Stimulated activated CD4-positive, alpha-beta T cell treated with anti-CD3 and anti-CD28 coated beads, Interleukin-12 subunit alpha, Interleukin-12 subunit beta, amount 100 ng/mL, for 24 hours (primary cell): ENCODE measurements around the gene FMNL2.

ENCODE experiments used
- DNase-seq, 2 experiments: peaks; one replicate each; pipeline ENCODE4 v3.0.0-alpha.2; 2020; ENCODE audit warnings: low read depth in 2 of 2

FMNL2 gene

DNA sequence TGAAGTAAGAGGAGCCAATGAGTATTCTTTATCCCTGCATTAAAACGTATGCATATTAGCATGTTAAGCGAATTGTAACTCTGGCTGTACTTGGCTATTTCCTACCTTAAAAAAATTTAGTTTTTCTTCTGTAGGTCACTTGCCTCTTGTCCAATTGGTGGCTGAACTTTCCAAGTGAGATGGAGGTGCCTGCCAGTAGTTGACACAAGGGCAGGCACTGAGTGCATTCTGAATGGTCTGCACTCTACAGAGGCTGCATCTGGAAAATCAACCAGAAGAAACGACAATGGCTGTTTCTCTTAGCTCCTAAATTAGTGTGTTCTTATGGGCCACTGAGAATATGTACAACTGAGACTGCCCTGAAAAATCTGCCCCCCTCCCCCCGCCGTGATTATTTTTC lies 221.5 kb downstream of the FMNL2 start:
- DNase-seq, result no peak

DNA sequence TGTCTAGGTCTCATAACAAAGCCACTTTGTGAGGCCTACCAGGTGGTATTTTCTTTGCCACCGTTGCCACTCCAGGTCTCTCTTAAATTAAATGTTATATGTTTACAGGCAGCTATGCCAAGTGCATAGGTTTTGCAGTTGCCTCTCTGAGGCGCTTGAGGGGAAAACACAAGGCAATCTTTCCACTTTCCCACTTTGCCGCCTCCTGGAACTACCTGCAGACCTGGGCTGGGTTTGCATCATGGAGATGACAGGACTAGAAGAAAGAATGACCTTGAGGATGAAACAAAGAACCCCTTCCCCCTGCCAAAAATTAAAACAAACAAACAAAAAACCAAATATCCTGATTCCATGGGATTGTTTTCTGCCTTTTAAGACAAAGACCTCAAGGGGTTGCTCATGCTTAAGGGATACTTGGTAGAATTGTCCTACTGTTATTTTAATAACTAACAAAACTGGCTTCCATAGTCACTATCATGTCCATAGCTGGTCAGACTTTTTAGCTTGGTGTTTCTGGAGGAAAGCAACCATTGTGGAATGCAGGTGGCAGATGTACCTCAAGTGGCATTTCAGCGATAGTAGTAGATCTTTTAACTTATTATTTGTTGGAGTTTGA lies 222.4 kb downstream of the FMNL2 start:
- no peak for DNase-seq

DNA sequence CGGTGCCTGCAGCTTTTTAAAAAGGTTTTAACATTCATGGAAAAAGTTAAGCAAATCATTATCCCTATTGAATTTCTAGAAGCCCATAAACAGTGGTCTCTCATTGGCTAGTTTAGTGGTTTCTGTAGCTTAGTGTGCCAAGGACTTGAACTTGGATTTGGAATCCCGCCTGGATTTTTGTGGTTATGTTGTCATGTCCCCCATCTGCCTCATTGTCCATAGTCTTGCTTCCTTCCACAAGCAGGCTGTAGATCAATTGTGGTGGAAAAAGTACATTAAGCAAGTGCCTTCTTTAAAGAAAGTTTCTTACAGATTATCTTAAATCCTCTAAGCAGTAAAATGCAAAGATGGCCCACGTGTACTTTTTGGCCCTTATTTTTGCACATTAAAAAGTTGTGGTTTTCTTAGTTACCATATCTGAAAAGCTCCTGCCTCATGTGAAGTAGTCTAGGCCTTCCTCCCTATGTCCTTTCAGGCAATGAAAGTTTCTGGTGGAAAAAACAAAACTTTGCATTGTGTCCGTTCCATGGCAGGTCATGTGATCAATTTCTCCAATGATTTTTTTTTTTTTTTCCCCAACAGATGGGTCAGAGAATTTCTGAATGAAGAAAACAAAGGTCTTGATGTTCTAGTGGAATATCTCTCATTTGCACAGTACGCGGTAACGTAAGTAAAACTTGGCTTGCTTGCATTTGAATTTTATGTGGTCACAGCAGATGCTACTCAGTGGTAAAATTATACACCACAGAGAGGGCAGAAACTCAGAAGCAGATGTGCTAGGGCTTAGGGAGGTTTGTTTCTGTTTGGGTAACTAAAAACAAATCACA lies 223.4 kb downstream of the FMNL2 start:
- DNase-seq, result no peak

DNA sequence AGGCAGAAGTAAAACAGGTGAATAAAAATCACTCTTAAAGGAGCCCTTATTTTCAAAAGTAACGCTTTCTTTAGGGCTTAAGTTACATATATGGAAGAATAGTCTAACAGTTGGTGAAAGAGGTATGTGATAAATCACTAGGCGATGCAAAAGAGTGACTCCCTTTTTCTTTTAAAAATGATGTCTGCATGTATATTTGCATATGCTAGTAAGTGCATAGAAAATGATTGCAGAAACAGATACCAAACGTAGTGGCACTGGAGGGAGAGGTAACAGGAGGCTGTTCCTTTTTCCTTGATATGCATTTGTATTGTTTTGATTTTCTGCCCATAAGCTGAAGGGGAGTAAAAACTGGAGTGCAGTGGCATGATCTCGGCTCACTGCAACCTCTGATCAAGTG lies 224.0 kb downstream of the FMNL2 start:
- no peak for DNase-seq

DNA sequence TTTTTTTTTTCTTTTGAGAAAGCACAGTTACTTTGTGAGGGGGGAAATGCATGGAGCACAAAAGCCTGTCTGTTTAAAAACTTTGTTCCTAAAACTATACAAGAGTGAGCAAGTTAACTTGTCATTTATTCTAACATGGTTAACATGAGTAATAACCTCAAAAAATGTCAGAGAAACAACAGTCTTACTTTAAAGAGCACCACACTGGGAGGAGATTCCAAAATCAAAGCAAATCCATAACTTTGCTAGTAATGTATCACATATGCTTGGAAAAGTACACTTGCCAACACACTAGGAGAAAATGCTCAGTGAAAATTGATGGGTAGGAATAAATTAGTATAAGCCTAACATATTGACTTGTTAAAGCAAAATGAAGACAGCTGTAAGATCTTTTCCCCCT lies 225.2 kb downstream of the FMNL2 start:
- DNase-seq, result no peak

DNA sequence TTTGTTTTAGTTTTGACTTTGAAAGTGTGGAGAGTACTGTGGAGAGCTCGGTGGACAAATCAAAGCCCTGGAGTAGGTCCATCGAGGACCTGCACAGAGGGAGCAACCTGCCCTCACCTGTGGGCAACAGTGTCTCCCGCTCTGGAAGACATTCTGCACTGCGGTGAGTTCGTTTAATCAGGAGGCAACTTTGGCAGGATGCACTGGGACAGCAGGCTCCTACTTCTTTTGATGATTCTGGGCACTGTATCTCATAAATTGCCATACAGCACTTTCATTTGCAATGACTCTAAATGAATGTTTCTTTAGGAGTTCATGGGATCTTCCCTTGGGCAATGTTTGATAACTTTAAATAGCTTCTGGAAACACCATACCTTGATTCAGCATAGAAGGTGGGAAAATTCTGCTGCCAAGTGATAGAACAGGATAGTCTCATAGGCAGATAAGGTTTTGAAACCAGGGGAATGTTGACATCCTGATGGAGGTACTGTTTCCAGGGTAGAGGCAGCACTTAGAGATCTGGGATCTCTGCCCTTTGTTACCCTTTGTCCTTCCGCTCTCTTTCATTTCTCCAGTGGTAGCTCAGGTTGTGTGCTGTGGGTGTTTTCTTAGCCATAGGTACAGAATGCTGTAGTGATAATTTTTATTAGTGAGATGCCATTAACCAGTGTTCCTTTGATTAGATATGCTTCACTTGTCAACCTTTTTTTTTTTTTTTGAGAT lies 226.1 kb downstream of the FMNL2 start:
- DNase-seq, result no peak

DNA sequence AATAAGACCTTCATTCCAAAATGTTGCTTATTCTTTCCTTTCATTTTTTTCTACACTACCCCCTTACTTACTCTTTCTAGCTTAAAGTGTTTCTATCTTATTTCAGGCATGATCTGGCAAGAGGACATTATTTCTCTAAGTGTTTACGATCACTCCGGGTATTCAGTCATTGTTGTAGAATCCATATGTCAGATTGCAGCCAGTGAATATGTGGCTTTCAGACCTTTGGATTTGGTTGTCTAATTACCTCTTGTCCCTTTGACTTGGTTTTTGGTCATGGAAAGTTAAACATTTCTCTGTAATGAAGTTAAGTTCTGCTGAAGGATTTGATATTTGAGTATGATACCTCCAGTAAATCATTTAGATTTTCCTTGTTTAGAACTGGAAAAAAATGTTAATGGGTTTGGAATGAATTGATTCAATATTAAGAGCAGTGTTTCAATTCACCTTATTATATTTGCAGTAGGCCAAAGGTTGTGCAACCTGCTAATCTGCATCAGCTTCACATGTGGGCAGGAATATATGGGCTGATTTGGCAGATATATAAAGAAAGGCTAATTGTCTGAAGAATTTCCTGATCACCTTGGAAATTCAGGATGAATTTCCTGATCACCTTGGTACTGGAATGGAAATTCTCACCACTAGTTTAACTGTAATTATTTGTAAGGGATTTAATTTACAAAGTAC lies 227.4 kb downstream of the FMNL2 start:
- no peak for DNase-seq

DNA sequence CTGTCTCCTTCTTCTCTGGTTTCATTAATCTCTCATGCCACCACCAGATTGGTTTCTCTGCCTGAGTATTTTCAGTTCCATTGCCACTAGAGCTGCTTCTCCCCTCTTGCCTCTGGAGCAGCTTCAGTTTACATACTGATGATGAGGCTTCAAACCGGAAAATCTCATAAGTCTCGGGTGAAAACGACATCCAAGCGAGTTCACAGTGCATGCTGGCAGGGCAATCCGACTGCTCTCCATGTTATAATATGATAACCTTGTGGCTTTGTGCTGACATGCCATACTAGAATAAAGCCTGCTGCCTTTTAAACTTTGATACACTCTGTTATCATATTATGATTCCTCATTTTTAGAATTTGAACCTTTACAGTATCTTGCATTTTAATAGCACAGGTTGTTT lies 228.8 kb downstream of the FMNL2 start:
- no peak for DNase-seq

DNA sequence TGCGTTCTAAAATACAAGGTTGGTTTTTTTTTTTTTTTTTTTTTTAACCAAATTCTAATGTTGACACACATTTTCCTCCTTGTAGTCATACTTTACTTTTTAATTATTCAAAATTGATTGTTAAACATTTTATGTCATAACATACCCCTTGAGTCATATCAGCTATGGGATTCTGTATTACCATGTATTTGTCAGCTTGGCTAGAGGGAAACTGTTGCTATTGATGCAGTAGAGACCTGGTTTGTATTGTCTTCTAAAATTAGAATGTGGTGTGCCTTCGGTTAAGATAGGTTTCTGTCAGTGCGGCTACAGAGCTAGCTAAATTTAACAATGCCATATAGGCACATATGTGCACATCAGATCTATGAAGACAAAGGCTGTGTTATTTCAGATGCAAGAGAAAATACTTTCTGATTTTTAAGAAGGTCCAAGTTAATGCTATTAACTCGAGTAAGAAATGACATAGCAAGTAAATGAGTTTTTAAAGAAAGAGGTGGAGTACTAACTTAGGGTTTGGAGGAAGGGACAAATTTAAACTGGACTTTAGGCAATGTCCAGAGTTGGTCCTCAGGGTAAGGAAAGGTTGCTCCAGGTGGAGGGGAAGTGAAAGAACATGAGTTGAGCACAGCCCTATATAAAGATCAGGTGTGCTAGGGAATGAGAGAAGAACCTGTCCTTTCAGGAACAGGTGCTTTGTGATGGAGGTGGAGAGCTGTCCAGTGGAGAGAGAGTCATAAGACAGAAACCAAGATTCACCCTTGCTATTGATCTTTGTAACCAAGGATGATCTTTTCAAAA lies 230.0 kb downstream of the FMNL2 start:
- no peak for DNase-seq

DNA sequence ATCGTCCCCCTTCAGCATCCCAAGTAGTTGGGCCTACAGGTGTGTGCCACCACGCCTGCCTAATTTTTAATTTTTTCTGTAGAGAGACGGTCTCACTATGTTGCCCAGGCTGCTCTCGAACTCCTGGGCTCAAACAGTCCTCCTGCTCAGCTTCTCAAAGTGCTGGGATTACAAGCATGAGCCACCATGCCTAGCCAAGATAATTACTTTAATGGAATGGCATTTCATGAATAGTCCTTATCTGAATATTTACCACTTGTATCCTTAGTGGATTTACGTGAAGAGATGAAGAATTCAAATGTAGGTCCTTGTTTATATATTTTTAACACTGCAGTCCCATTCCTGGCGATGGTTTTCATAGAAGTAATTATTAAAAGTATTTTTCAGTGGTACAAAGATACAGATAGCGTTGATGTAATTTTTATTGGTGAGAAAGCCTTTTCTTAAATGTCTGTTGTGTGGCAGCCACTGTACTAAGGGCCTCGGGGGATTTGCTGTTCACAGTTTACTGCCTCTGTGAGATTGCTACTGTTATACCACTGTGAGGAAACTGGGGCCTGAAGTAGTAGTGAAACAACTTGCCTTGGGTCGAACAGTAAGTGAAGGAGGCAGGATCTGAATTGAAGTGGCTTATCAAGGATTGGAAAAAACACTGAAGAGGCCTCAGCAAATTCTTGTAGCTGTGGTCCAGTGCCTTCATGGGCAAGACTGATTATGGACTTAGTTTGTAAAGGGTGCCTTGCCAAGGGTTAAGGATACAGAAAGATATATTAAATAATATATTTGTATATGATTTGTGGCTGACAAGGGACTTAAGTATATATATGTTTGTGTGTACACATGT lies 231.1 kb downstream of the FMNL2 start:
- no peak for DNase-seq

DNA sequence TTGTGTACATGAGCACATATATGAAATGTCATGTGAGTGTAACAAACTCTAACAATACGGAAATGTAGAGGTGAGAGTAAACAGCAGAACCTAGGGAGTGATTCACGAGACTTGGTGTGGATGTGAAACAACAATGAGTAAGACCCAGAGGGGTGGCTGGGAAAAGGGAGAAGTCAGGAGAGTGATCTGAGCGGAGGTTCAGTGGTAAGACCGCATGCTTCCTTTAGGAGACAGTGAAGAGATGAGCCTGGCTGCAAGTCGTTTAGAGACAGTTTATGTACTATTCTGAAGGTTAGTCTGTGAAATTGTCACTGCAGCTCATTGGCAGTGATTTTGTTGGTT lies 231.7 kb downstream of the FMNL2 start:
- DNase-seq, result no peak

DNA sequence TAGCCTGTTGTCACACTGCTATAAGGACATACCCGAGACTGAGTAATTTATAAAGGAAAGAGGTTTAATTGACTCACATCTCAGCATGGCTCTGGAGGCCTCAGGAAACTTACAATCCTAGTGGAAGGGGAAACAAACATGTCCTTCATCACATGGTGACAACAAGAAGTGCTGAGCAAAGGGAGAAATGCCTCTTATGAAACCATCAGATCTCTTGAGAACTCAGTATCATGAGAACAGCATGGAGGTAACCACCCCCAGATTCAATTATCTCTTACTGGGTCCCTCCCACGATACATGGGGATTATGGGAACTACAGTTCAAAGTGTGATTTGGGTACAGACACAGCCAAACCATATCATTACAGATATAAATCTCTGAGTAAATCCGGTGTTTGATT lies 233.6 kb downstream of the FMNL2 start:
- DNase-seq, result no peak

DNA sequence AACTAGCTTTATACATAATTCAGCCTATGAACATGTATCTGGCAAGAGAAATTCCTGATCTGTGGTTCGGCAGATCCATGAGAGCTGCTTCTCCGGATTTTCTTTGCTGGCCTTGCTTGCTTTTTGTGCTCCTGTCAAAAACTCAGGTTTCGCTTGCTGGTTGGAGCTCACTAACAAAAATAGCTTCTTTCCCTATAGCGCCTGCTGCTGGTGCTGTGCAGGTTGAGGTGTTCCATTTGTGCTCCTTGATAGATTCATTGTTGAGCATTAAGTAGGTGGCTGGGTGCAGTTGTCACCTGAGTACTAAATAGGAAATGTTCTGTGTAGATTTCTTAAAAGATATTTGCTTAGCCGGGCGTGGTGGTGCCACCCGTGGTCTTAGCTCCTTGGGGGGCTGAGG lies 234.2 kb downstream of the FMNL2 start:
- no peak for DNase-seq

DNA sequence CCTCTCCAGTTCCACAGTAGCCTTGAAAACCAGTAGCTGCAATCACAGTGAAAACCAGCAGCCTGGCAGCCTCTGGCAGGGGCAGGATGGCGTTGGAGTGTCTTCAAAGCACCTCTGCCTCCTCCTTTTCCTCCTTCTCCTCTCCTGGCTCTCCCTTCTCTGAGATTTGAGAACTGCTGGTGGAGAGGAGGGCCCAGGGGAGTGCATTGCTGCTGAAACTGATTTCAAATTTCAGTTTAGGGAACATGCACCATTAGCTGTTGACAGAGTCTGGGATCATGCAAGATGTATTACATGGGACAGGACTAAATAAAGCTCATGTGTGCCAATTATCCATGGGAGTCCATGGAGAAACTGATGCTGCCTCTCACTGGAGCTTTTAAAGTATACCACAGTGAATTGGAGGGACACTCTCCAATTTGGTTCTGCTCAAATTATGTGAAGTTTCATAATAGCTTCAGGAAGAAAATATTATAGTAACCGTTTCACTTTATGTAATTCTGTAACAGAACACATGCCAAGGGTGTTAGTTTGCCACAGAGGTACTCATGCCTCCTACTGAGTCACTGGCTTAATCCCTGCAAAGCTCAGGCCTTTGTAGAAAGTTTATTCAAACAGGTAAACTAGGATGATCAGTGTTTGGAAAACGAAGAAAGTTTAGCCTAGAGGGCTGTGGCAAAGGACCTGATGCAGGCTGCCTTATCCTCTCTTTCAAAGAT lies 236.2 kb downstream of the FMNL2 start:
- no peak for DNase-seq

DNA sequence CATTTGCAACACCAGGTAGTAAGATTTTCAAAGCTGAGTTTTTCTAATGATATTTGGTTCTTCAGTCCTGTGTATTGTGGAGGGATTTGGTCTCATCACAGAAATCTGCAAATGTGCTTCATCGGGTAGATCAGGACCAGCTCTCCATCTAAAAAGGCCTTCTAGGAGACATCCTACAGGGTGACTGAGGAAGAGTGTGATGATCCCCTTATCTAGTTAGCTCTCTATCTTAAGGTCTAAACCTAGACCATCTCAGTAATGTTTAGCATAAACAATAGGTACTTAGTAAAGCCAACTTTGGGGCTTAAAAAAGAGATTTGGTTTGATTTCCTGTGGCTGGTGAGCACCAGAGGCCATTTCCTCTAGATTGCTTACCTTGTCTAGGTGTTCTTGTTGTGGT lies 237.1 kb downstream of the FMNL2 start:
- DNase-seq, result no peak

DNA sequence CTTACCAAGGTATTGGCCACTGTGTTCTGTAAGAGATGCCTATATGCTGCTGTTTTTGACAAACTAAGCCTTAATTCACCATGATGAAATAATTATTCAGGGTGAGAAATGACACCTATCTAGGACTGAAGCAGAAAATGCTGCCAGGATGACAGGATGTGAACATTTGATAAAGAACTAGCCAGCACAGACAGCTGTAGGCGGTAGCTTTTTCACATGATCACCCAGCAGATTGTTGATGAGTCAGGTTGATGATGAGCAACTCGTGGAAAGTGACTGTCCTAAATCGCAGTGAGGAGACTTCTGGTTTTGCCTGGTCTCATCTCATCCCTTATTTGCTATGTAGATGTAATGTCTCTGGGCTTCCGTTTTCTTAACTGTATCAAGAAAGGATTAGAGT lies 238.2 kb downstream of the FMNL2 start:
- peak; percentile 12 to 30 for DNase-seq

DNA sequence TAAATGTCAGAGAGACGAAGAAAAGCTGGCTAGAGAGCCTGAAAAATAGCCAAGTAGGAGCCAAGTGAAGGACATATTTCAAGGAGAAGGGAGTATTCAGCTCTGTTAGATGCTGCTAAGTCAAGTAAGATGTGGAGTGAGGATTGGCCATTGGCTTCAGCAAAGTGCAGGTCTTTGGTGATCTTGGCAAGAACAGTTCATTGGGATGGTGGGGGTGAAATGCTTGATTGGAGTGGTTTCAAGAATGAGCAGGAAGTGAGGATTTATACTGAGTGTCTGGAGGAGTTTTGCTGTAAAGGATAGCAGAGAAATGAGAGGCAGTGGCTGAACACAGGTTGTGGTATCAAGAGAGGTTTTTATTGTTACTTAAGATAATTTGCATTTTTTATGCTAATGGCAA lies 242.6 kb downstream of the FMNL2 start:
- no peak for DNase-seq

DNA sequence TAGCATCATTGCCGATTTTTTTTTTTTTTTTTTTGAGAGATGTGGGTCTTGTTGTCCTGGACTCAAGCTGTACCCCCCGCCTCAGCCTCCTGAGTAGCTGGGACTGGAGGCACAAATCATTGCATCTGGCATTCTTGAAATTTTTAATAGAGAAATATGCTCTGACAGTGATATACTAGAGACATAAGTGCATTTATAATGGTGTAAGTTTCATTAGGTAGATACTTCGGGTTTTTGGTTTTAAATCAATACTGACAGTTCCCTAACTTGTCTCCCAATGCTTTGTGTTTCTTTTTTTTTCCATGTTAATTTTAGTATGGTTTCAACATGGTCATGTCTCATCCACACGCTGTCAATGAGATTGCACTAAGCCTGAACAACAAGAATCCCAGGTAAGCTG lies 243.6 kb downstream of the FMNL2 start:
- DNase-seq, result no peak

DNA sequence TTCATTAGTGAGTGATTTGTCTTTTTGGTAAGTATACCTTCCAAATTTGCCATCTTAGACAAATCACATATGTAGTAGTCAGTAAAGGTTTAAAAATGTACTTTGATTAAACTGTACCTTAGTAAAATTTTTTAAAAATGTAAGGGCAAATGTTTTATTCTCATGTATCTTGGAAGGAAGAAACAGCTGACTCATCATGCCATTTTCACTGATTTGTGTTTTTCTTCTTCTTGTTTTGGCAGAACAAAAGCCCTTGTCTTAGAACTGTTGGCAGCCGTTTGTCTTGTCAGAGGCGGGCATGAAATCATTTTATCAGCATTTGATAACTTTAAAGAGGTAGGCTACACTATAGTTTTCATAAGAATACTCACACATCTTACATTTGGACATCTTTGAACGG lies 245.7 kb downstream of the FMNL2 start:
- no peak for DNase-seq

DNA sequence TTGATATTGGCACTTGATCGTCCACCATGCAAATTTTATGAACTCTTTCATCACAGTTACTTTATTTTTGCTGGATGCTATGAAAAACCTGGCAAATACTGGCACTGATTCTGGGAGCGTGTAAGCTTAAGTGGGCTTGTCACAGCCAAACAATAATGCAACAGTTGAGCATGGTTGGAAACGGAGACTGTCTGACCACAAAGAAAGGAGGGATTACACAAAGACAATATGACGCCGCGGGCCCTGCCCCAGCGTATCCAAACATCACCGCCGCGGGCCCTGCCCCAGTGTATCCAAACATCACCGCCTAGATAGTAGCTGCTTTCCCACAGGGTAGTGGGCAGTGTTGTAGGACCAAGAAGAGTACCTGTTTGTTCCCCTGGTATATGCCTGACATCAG lies 246.4 kb downstream of the FMNL2 start:
- no peak for DNase-seq
